ENCODE data around the gene DYTN.
"Not testable (repeated sequence)": the region's sequence is repeated elsewhere in the genome, so short reads cannot be mapped to it uniquely, and the experiment has no call there.

DYTN gene, protein sequence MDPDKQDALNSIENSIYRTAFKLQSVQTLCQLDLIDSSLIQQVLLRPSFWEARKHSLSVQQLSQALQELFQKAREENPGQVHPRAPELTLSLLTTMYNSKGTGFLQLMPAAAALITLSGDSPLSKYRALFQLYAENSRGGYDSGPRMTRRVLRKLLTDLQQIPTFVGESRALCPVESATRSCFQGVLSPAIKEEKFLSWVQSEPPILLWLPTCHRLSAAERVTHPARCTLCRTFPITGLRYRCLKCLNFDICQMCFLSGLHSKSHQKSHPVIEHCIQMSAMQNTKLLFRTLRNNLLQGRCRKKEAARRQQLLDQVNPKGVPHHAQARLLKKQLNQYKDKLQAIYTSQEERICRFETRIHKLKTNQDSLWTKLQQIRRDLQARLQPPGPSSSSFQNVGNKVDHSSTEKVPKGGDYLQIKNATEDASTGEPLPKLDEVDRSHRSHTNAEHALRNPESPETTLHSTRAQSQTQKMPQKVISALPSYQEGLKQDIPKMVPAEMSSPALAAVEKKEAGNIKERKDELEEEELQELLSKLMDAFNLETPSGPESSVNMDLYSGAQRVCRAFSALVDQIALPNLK
- total RNA-seq = 0 reads per million in 4 donors

DNA sequence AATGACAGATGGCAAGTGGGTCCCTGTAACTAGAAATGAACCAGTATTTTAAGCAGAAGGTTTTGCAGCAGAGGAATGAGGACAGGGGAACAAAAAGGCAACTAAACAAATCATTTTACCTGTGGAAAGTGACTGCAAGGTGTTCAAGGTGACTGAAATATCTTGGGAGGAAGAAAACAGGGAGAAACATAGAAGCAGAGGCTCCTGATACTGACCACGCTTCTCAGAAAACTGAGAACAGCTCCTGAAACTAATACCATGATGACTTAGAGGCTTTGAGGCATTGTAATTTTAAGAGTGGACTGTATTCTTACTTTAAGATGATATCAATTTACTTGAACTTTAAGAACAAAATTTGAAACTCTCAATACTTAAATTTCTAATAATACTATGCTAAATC is at the start of gene DYTN:
Gene DYTN (minus strand): TSS at position 101 of the 400 bp plus-strand sequence. CDS start 117 bp downstream, outside the sequence.
- no peak for DNase-seq

DNA sequence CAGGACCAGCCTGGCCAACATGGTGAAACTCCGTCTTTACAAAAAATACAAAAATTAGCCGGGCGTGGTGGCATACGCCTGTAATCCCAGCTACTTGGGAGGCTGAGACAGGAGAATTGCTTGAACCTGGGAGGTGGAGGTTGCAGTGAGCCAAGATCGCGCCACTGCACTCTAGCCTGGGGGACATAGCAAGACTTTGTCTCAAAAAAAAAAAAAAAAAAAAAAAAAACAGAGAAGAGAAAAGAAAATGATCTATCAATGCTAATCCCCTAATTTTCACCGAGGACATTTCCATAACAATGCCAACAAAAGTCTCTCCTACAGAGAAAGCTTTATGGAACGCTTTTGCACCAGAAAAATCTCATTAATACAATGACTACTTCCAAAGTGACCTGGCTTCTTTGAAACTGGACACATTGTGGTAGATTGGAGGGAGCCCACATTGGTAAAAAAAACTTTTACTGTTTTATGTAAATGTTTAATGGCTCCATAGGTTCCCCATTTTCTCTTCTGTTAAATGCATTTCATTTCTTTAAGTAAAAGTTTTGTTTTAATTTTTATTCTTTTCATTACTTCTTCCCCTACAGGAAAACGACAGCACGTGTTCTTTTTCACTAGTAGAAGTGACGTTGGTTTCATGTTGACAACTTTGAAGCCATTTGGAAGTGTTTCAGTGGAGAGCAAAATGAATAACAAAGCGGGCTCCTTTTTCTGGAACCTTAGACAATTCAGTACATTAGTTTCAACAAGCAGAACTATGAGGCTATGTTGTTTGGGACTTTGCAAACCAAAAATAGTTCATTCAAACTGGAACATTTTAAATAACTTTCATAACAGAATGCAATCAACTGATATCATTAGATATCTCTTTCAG is 48.1 kb upstream of the DYTN start:
- no peak for DNase-seq

DNA sequence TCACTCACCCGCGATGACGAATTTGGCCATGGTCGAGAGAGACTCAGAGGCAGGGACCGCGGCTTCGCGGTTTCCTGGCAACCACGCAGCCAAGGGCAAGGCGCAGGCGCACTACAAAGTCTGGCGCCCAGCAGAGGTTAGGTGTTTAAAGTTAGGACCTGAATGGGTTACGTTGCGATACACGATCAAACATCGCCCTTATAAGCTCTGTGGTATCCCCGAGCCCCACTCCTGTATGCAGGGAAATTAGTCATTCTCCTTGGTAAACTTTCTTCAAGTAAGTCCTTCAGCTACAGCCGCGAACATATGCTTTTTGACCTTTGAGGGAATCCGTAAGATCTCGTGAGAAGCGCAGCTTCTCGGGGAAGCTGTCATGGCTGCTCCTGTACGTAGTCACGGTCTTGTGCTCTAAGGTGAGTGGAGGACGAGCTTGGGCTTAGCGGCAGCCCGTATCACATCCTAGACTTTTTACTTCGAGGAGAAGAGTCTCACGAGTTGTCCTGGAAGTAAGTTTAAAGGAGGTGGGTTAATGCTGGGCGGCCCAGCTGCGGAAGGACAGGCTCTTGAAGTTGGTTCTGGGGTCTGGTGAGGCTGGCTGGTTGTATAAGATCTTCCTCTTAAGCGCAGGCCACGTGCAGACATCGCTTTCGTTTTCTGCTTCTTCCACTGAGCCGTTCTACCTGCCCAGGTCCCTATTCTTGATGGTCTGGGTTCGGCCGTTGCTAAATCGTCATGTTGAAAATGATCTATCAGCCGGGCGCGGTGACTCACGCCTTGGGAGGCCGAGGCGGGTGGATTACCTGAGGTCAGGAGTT is 47.3 kb upstream of the DYTN start, which contains the start of the genes FASTKD2 and MDH1B:
Gene FASTKD2 (plus strand): TSS at position 365 of the 815 bp plus-strand sequence. CDS start 1,088 bp downstream, outside the sequence.
Gene MDH1B (minus strand): TSS at position 87 of the 815 bp plus-strand sequence. CDS start 57 bp downstream, at position 30.
- peak; percentile 58 to 93 (median 72) for DNase-seq

DNA sequence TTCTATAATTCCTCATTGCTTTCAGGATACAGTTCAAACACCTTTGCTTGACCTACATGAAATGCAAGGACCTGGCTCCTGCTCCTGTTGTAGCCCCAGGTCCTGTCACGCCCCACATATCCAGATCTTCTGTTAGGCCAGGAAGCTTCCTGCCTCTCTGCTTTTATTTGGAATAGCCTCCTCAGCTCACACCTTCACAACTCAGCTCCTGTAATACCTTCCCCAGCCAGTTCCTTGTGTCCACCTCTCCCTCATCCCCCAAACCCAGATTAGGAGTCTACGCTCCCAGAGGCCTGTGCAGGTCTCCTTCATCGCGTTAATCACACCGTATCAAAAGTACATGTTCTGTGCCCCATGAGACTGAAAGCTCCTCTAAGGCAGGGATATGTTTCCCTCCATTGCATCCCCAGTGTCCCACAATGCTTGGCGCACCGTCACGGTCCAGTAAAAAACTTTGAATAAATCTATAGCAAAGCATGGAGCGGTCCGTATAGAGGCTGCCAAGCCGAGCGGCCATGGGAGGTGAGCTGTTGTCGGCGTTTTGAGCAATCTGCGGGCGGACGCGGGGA is 46.6 kb upstream of the DYTN start:
- DNase-seq = no peak

DNA sequence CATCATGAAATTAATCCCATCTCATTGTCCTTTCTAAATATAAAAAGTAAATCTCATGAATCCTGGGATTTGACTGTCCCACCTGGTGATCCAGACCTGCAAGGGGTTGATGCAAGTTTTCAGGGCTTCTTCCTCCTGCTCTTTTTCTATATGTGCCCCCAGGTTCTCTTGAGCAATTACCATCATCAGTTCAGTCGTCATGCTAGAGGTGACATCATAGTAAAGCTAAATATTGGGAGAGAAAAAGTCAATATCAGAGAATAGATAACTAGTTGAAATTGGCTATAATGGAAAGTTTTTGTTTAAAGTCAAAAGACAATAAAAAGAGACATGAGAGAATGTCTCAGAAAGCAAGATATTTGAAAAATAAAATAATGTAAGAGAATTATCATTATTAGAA is 38.6 kb upstream of the DYTN start:
- DNase-seq = no peak

DNA sequence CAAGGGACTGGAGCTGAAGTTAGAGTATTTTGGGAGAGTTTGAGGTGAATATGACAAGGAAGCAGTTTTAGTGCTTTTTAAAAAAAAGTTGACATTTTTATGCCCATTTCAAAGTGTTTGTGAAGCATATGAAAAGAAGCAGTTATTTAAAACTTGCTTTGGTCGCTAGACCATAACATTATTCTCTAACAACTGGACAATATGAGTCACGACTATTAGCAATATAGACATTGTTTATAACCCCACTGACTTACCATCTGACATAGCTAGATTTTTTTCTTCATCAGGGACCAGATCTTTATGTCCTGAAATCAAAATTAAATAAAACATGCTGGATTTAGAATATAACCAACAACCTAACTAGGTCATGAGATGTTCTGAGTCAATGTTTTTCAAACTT is 22.6 kb upstream of the DYTN start:
- DNase-seq = no peak

DNA sequence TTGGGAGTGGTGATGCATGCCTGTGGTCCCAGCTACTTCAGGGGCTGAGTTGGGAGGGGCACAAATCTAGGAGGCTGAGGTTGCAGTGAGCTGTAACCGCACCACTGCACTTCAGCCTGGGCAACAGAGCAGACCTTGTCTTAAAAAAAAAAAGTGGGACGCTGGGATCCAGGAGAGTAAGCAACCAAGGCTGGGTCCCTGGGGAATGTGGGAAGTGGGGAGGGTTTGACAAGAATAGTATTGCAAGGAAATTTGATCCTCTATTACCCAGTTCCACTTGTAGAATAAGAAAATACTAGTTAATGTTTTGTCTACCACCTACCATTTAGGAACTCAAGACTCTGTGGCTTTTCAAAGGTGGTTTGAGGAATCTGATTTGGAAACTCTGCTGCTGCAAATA is 21.1 kb upstream of the DYTN start:
- DNase-seq = no peak

DNA sequence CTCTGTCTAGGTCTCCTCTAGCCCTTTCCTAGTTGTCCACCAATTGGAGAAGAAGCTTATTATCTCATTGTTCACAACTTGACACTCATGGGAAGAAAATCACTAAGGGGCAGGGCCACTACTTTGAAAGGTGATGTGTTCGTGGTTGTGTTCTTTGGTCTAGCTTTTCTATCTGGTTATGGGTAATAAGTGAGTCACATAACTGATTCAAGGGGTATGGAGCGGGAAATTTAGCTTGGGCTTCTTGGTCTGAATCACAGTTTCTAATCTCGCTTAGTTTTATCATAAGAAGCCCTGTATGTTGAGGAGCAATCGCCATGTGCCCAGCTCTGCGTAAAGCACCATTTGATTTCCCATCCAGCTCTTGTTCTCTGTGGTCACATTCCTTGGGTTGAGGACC is 18.7 kb upstream of the DYTN start:
- no peak for DNase-seq

DNA sequence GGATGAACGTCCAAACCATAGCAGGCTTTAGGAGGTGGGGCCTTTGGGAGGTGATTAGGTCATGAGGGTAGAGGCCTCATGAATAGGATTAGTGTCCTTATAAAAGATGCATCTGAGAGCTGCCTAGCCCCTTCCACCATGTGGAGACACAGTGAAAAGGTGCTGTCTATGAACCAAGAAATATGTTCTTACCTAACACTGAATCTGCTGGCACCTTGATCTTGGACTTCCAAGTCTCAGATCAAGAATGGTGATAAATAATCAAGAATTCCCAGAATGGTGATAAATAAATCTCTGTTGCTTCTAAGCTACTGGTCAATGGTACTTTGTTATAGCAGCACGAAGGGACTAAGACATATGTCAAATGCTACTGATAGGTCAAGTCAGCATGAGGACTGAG is 15.1 kb upstream of the DYTN start:
- no peak for DNase-seq

DNA sequence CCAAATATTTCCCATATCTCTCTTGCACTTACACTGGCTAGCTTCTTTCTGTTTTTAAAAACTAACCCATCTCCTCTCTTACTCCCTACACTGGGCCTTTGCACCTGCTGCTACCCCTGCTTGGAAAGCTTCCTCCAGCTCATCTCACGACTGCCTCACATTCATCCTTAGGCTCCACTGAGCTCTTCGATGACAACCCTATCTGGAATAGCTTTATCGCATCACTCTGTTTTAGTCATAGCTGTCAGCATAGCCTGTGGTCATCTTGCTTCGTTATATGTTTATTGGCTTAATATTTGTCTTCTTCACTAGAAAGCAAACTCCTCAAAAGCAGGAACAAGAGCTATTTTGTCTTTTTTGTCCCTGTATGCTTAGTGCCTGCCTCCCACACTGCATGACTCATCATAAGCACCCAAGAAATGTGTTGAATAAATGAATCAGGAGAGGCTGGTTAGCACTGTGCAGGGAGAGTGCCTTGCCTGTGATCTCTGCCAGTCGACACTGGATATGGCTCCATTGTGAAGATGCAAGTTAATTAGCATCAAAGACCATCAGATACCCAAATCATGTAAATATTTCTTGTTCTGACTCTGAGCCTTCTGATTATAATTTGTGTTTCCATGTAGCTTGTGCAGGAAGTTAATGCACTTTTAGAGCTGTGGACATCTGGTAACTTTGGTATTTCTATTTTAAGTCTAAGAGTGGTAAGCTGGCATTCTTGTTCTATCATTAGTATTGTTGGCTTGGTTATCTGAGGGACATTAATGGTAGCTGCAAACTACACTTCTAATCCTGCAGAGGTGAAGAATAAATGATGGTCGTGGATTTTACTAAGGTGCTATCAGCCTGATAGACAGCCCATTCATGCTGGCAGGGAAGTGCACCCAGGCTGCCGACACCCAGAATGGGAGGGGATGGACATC is 10.3 kb upstream of the DYTN start:
- DNase-seq = no peak

DNA sequence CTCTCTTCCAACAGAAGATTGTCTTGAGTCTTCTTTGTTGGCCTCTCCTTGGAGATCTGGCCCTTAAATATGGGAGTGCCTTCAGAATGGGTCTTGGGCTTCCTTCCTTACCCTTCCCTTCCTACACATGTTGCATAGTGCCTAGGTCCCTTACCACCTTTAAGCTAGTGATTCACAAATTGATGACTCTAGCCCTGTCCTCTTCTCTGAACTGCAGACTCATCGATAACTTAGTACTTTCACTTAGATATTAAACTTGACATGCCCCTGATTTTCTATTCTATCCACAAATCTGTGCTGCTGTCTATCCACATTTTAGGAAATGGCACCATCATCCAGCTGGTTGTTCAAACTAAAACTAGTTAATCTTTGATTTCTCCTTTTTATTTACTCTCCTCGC is 9.1 kb upstream of the DYTN start:
- no peak for DNase-seq

DNA sequence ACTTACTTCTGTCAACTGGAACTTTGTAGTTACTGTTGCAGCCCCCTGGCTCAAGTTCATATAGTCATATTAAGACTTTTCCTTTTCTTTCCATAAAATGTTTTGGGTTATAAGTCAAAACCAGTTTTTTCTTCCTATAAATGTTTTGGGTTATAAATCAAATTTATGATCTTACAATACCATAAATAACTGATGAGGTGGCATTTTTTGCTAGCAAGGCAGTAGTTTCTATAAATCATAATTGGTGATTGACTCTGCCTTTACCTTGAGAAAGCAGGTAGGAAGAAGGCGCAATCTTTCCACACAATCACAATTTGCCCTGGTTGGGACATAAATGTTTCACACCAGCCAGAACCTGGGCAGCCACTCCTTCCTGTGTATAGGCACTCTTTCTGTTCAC is 5.1 kb upstream of the DYTN start:
- no peak for DNase-seq

DNA sequence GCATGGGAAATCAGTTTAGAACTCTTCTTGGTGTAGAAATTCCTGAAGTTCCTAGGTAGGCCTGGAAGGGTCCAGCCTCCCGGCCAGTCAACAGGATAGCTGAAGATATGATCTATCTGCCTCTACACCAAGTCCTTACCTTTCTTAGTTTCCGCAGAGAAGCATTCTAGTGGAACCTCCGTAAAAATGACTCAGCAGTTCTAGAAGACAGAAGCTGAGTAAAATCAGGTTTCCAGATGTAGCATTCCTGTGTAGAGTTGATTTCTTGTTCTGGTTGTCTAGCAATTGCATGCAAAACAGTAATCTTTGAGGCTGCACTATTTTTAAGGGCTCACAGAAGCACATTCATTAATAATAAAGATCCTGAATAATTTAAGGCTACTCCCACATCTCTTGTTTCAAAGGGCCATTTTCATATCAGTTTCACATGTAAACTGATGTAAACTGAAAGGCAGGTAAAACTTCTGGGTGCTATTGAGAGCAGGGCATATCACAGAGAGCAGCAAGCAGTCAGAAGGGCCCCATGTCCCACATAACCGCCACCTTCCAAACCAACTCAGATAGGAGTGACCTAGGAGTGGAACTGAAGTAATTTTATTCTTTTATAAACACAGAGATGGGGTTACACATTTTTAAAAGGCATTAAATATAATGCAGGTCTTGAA is 3.2 kb upstream of the DYTN start:
- DNase-seq = no peak

DNA sequence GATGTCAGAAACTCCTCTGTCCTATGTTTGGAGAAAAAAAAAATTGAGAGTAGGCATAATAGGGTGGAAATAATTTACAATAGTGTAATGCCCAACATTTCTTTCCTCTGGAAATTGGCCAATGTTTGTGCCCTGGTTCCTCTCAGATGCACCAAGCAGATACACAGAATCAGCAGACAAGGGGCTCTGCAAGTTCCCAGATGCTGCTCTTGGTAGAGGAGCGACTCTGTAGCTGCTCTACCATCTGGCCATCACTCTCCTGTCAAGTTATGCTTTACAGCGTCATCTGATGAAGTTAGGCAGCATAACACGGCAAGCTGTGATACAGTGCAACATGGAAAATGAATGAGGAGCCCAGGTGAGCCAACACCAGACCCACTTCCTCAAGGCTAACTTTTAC is 1.6 kb downstream of the DYTN start:
- no peak for DNase-seq

DNA sequence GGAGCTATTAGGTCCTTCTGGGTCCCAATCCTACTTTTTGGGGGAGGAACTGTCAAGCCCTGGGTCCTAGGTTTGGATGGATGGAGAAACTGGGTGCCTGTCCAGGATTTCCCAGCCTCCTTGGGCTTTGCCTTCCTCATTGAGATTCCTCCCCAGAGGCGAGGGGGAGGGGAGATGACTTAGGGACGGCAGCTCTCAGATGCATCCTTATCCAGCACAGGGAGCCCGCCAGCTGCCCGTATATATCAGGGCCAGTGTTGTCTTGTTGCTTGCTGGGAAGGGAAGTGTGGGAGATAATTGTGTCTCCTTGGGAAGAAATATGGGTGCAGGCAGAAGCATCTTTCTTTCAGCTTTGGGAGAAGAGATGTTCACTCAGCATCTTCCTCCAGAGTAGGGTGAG is 3.0 kb downstream of the DYTN start:
- not testable (repeated sequence) for DNase-seq

DNA sequence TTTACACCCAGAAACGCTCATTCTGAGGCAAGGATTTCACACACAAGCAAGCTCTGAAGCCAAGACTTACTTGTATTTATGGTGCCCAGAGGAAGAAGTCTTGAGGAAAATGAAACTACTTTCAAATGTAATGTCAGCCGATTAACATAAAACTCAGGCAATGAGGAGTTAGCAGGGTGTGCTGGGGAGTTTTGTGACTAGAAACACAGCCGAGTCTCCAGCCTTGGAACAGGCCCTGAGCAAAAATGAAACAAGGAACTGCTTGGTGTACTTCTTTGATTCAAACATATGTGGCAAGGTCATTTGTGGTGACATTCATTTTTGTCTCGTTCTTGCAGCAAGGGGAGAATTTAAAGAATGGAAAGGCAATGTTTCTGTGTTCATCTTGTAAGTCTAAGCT is 4.5 kb downstream of the DYTN start:
- DNase-seq = no peak

DNA sequence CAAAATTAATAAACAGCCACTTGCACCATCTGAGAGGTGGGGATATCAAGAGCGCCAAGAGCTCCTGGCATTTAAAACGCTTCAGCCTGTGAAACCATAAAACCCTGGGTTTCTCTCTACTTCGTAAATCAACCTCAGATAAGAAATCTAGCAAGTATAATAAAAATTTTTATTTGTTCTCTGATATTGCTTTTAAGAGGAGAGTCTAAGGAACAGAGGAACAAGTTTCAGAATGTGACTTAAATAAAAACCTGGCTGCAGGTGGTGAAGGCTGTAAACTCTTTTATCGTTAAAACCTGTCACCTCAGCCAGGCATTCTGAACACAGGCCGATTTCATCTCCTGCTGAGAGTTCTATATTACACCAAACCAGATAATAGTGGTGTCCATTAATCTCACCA is 9.9 kb downstream of the DYTN start:
- no peak for DNase-seq

DNA sequence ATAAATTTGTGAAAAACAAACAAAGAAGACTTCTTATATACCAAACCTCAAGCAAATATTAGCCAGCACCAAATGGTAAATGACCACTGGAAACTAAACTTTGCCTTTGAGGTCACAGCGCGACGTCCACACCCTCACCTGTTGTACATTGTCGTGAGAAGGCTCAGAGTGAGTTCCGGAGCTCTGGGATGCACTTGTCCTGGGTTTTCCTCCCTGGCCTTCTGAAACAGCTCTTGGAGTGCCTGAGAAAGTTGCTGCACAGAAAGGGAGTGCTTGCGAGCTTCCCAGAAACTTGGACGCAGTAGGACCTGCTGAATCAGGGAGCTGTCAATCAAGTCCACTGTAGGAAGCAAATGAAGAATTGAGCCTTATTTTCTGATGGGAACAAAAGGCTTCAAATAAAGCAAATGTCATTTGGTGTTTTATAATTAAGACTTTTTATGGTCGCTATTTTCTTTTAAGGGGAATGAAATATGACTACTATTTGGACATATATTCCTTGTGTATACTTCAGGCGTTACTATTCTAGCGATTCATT is 11.0 kb downstream of the DYTN start:
- DNase-seq = no peak

DNA sequence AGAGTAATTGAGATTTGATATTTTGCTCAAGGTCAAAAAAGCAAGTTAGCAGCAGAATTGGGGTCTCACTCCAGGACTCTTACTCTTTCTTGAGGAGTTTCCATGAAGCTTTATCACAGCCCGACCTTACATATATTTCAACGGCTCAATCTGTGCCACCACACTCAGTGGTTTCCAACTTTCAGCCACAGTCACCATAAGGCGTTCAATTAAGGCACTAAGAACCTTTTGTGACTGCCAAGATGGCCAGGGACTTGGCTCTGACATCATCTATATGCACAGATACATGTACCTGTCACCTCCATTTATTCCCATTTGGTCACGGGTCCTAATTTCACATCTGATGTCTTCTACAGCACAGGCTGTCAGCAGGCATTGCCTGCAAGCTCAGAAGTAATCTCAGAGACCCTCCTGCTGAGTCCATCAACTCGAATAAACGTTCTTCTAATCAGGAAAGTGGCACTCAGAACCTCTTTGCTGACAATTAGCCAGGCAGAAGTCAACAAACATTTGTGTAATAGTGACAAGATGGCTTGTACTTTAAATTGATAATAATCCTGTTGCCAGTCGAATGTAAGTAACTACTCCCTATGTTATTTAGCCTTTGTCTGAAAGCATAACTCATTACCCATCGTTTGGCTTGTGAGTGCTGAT is 16.1 kb downstream of the DYTN start:
- DNase-seq = no peak
